ENCODE data around the gene REEP6.

Gene REEP6

GRCh38 chr19:1491114-1491848, at the start of gene REEP6:
REEP6 (plus strand) TSS chr19:1491181; CDS start chr19:1491270, 89 bp downstream.
- no peaks in the 10 kb centered on the region for H3K36me3 Mint-ChIP-seq (ENCODE audit: low read depth)
- peaks cover 17% of the 10 kb centered on the region for H3K4me1 Mint-ChIP-seq (ENCODE audit: low read depth)
- peak within 1 kb of the TSS; percentile 97 for H3K27ac Mint-ChIP-seq
- H3K9me3 Mint-ChIP-seq: no peaks in the 10 kb centered on the region
- no peak for DNase-seq
- H3K4me3 Mint-ChIP-seq: peak within 1 kb of the TSS; percentile 81
- peaks cover 6% of the 10 kb centered on the region for H3K27me3 Mint-ChIP-seq

GRCh38 chr19:1441677-1442438, 49.1 kb upstream of the REEP6 start:
- DNase-seq: no peak
- H3K36me3 Mint-ChIP-seq (ENCODE audit: low read depth): peaks cover 52% of the 10 kb centered on the region
- H3K4me3 Mint-ChIP-seq: peak overlapping the region; percentile 98
- H3K9me3 Mint-ChIP-seq: no peaks in the 10 kb centered on the region
- H3K27ac Mint-ChIP-seq: peak overlapping the region; percentile 100
- peaks cover 52% of the 10 kb centered on the region for H3K4me1 Mint-ChIP-seq (ENCODE audit: low read depth)
- H3K27me3 Mint-ChIP-seq: peaks cover 7% of the 10 kb centered on the region

GRCh38 chr19:1445185-1445931, 45.6 kb upstream of the REEP6 start:
- DNase-seq: peak; percentile 89
- Mint-ChIP-seq H3K27me3 (peaks cover 35% of the 10 kb centered on the region), H3K9me3 (no peaks in the 10 kb centered on the region), H3K27ac (peak overlapping the region; percentile 86), H3K4me3 (peak overlapping the region; percentile 69), H3K4me1 (ENCODE audit: low read depth) (peaks cover 44% of the 10 kb centered on the region), H3K36me3 (ENCODE audit: low read depth) (peaks cover 29% of the 10 kb centered on the region)

- H3K4me3 Mint-ChIP-seq: no peak overlapping the region
- no peak for DNase-seq
- no peak overlapping the region for H3K27ac Mint-ChIP-seq
- H3K9me3 Mint-ChIP-seq: no peaks in the 10 kb centered on the region
- H3K36me3 Mint-ChIP-seq (ENCODE audit: low read depth): peaks cover 22% of the 10 kb centered on the region
- H3K4me1 Mint-ChIP-seq (ENCODE audit: low read depth): peaks cover 40% of the 10 kb centered on the region
- peaks cover 42% of the 10 kb centered on the region for H3K27me3 Mint-ChIP-seq
These were observed 44.9 kb upstream of the REEP6 start for GRCh38 chr19:1445932-1446712.

- Mint-ChIP-seq H3K4me3 (peak overlapping the region; percentile 36), H3K27me3 (peaks cover 50% of the 10 kb centered on the region), H3K27ac (peak overlapping the region; percentile 69), H3K9me3 (no peaks in the 10 kb centered on the region), H3K36me3 (ENCODE audit: low read depth) (peaks cover 14% of the 10 kb centered on the region), H3K4me1 (ENCODE audit: low read depth) (peaks cover 36% of the 10 kb centered on the region)
- peak; percentile 53 for DNase-seq
These were observed 44.1 kb upstream of the REEP6 start for GRCh38 chr19:1446713-1447481.

- H3K27ac Mint-ChIP-seq: peak overlapping the region; percentile 59
- DNase-seq: no peak
- no peaks in the 10 kb centered on the region for H3K9me3 Mint-ChIP-seq
- peaks cover 31% of the 10 kb centered on the region for H3K4me1 Mint-ChIP-seq (ENCODE audit: low read depth)
- peak overlapping the region; percentile 20 for H3K4me3 Mint-ChIP-seq
- peaks cover 8% of the 10 kb centered on the region for H3K36me3 Mint-ChIP-seq (ENCODE audit: low read depth)
- peaks cover 56% of the 10 kb centered on the region for H3K27me3 Mint-ChIP-seq
These were observed 43.5 kb upstream of the REEP6 start for GRCh38 chr19:1447504-1447903.

GRCh38 chr19:1447944-1448343, 43.0 kb upstream of the REEP6 start:
- H3K4me3 Mint-ChIP-seq: no peak overlapping the region
- peaks cover 28% of the 10 kb centered on the region for H3K4me1 Mint-ChIP-seq (ENCODE audit: low read depth)
- DNase-seq: no peak
- H3K27me3 Mint-ChIP-seq: peaks cover 61% of the 10 kb centered on the region
- peak overlapping the region; percentile 59 for H3K27ac Mint-ChIP-seq
- H3K9me3 Mint-ChIP-seq: no peaks in the 10 kb centered on the region
- H3K36me3 Mint-ChIP-seq (ENCODE audit: low read depth): peaks cover 3% of the 10 kb centered on the region

- no peaks in the 10 kb centered on the region for H3K36me3 Mint-ChIP-seq (ENCODE audit: low read depth)
- peak within 1 kb of the TSS; percentile 8 for H3K4me3 Mint-ChIP-seq
- no peak for DNase-seq
- peaks cover 21% of the 10 kb centered on the region for H3K4me1 Mint-ChIP-seq (ENCODE audit: low read depth)
- peaks cover 73% of the 10 kb centered on the region for H3K27me3 Mint-ChIP-seq
- no peaks in the 10 kb centered on the region for H3K9me3 Mint-ChIP-seq
- peak within 1 kb of the TSS; percentile 45 for H3K27ac Mint-ChIP-seq
These were observed 41.2 kb upstream of the REEP6 start, which contains the start of gene APC2 for GRCh38 chr19:1449467-1450442. APC2 (plus strand) TSS chr19:1450121; CDS start chr19:1453002, 2,881 bp downstream.

GRCh38 chr19:1450735-1451731, 39.9 kb upstream of the REEP6 start:
- DNase-seq: no peak
- Mint-ChIP-seq H3K27me3 (peaks cover 82% of the 10 kb centered on the region), H3K36me3 (ENCODE audit: low read depth) (no peaks in the 10 kb centered on the region), H3K27ac (no peak overlapping the region), H3K4me1 (ENCODE audit: low read depth) (peaks cover 22% of the 10 kb centered on the region), H3K4me3 (no peak overlapping the region), H3K9me3 (no peaks in the 10 kb centered on the region)

- peaks cover 81% of the 10 kb centered on the region for H3K27me3 Mint-ChIP-seq
These were observed 38.8 kb upstream of the REEP6 start for GRCh38 chr19:1451916-1452801.

More at GRCh38 chr19:1451916-1452801, 38.8 kb upstream of the REEP6 start:
- no peaks in the 10 kb centered on the region for H3K9me3 Mint-ChIP-seq
- H3K36me3 Mint-ChIP-seq (ENCODE audit: low read depth): no peaks in the 10 kb centered on the region
- H3K27ac Mint-ChIP-seq: no peak overlapping the region
- no peak overlapping the region for H3K4me3 Mint-ChIP-seq
- peaks cover 19% of the 10 kb centered on the region for H3K4me1 Mint-ChIP-seq (ENCODE audit: low read depth)
- DNase-seq: no peak

All from activated T-cell treated with anti-CD3 and anti-CD28 coated beads, Interleukin-2, amount 50 U/mL, for 24 hours (primary cell).